Right lobe of liver (tissue), 6 donors: ENCODE results near the gene OR4K14. TPM values are rescaled to one million over a fixed set of nuclear protein-coding genes. Genes with fewer than 3 reads are reported as not detected.

Experiments
- ATAC-seq, 4 donors: fragments of 200-7000 bp; cut with Tn5 transposase; one replicate each; pipeline ENCODE4 v1.9.1; 2020; ENCODE audit warnings: mild to moderate bottlenecking in 4 of 4, moderate library complexity in 4 of 4
- DNase-seq, 3 donors: peaks; one replicate each; pipeline ENCODE4 v3.0.0-alpha.2; 2020
- H3K27ac ChIP-seq, 3 donors: fragments of 200-600 bp; one replicate each; pipeline ENCODE4 v1.8.0; 2022
- H3K27me3 ChIP-seq, 2 donors: fragments of 200-600 bp; one replicate each; pipeline ENCODE4 v1.8.0; 2022
- H3K36me3 ChIP-seq, 4 donors: fragments of 200-600 bp; sonication (generic) in 1 of 4; one replicate each; pipeline versions ENCODE4 v1.5.1 to v1.8.0; 2017 to 2022; ENCODE audit warnings: control low read depth in 1 of 4
- H3K4me1 ChIP-seq, 4 donors: fragments of 200-600 bp; sonication (generic) in 1 of 4; one replicate each; pipeline versions ENCODE4 v1.5.1 to v1.8.0; 2017 to 2022; ENCODE audit warnings: control low read depth in 1 of 4
- H3K4me3 ChIP-seq, 3 donors: fragments of 200-600 bp; one replicate each; pipeline ENCODE4 v1.8.0; 2022
- H3K9me3 ChIP-seq, 4 donors: fragments of 200-600 bp; sonication (generic) in 1 of 4; one replicate each; pipeline versions ENCODE4 v1.5.1 to v1.8.0; 2017 to 2022; ENCODE audit warnings: control low read depth in 1 of 4
- CTCF ChIP-seq, 4 donors: fragments of 200-600 bp in 3 of 4; fragments of 450-650 bp in 1 of 4; IDR thresholded peaks; one replicate each; pipeline versions ENCODE4 v1.5.1 to v1.8.0; 2016 to 2022; ENCODE audit warnings: antibody characterized with exemption in 4 of 4, mild to moderate bottlenecking in 2 of 4
- POLR2A ChIP-seq: fragments of 450-650 bp; IDR thresholded peaks from one replicate; pipeline ENCODE4 v1.6.1; 2017; ENCODE audit warnings: antibody characterized with exemption, mild to moderate bottlenecking
- WGBS: methylation state at CpG from one replicate; pipeline ENCODE4 v1.1.6; 2018; ENCODE audit warnings: low coverage, low lambda C conversion rate; ENCODE audit not compliant: insufficient coverage; ENCODE audit errors: missing lambda C conversion rate; 5-methylcytosine and 5-hydroxymethylcytosine counted together
- intact Hi-C, 2 donors: fragments of 100-400 bp; cut with DNase I; formaldehyde crosslinking; loops; one replicate each; pipeline versions ENCODE4 v1.11.2 to v1.14.1; 2022
- long read RNA-seq: library from polyadenylated mRNA; unstranded; transcript quantifications from one replicate; pipeline ENCODE4 v2.0.0, GENCODE V29; 2019
- total RNA-seq, 6 experiments: library from RNA; depleted of rRNA in 2 of 6; stranded (reverse); fragments of >200 nt in 2 of 6; fragmentation: NEBNext Ultra II Directional in 3 of 6; extraction: Animal tissue kit (Norgen Biotek cat#: 25700) in 3 of 6; gene quantifications; one replicate each; pipeline versions ENCODE4 v1.1.0 to v1.2.4, GENCODE V29; 2016 to 2023
- donor health status: DM: no; HTN: yes; CAD: no.
- donor health status: DM: no; HTN: no; CAD: no.
- donor health status: DM: no; HTN: no; CAD: no.
- donor health status: DM: no; HTN: yes; CAD: no.
- donor health status: DM: no; HTN: yes; CAD: no.

OR4K14 gene, protein sequence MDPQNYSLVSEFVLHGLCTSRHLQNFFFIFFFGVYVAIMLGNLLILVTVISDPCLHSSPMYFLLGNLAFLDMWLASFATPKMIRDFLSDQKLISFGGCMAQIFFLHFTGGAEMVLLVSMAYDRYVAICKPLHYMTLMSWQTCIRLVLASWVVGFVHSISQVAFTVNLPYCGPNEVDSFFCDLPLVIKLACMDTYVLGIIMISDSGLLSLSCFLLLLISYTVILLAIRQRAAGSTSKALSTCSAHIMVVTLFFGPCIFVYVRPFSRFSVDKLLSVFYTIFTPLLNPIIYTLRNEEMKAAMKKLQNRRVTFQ
- total RNA-seq, result not detected
- long read RNA-seq, result 0 reads

GRCh38 chr14:20019257-20019865 is at the start of gene OR4K14:
Gene OR4K14, minus strand, starts transcription at chr14:20019307. Its CDS starts 4,114 bp downstream, at chr14:20015193.
- no peaks in the 10 kb centered on the region for H3K27me3 ChIP-seq
- 43% methylated on average over 2 of the region's 2 CpGs for WGBS
- DNase-seq (no peak), ATAC-seq (no peak)
- intact Hi-C loops, result no loop called here
- H3K4me3 ChIP-seq, result no peak within 1 kb of the TSS
- no peaks in the 10 kb centered on the region for H3K4me1 ChIP-seq
- no peak within 1 kb of the TSS for H3K27ac ChIP-seq
- H3K36me3 ChIP-seq, result no peaks in the 10 kb centered on the region
- H3K9me3 ChIP-seq, result no peaks in the 10 kb centered on the region
- no peak for TF ChIP-seq CTCF (IDR thresholded peaks at IDR 0.05)
- no peak for TF ChIP-seq POLR2A

- DNase-seq, result no peak
- no peak for ATAC-seq
Observed at GRCh38 chr14:20059745-20060144, 40.6 kb upstream of the OR4K14 start, which contains the start of gene OR4L1. Gene OR4L1, plus strand, starts transcription at chr14:20060045. Its CDS starts 0 bp downstream, at chr14:20060045.

GRCh38 chr14:20048202-20048601 is 29.1 kb upstream of the OR4K14 start:
- intact Hi-C loops, result no loop called here
- ATAC-seq, result no peak
- H3K27me3 ChIP-seq, result no peaks in the 10 kb centered on the region

More at GRCh38 chr14:20059745-20060144, 40.6 kb upstream of the OR4K14 start, which contains the start of gene OR4L1:
- Histone ChIP-seq H3K4me1 (no peaks in the 10 kb centered on the region), H3K36me3 (no peaks in the 10 kb centered on the region), H3K27ac (no peak within 1 kb of the TSS), H3K4me3 (no peak within 1 kb of the TSS), H3K27me3 (no peaks in the 10 kb centered on the region), H3K9me3 (no peaks in the 10 kb centered on the region)
- TF ChIP-seq POLR2A, result no peak
- no peak for TF ChIP-seq CTCF (IDR thresholded peaks at IDR 0.05)
- WGBS, result 36% methylated on average over 2 of the region's 2 CpGs
- intact Hi-C loops, result no loop called here

DNA sequence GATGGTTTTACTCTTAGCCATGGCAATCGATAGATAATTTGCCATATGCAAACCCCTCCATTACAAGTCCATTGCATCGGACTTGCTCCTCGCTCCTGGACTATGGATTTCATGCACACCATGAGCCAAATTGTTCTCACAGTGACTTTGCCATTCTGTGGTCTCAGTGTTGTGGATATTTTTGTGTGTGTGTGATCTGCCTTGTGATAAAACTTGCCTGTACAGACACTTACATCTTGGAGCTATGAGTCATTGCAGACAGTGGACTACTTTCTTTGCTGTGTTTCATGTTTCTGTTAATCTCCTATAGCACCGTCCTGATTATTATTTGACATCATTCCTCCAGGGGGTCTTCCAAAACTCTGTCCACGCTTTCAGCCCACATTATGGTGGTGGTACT is 25.1 kb upstream of the OR4K14 start:
- ATAC-seq (no peak), DNase-seq (no peak)
- intact Hi-C loops, result no loop called here
- Histone ChIP-seq H3K27ac (no peak overlapping the region), H3K27me3 (no peaks in the 10 kb centered on the region), H3K4me3 (no peak overlapping the region), H3K9me3 (no peaks in the 10 kb centered on the region), H3K4me1 (no peaks in the 10 kb centered on the region), H3K36me3 (no peaks in the 10 kb centered on the region)
- no peak for TF ChIP-seq POLR2A
- TF ChIP-seq CTCF (IDR thresholded peaks at IDR 0.05), result no peak
- WGBS, result 59% methylated on average over 4 of the region's 5 CpGs

More at GRCh38 chr14:20048202-20048601, 29.1 kb upstream of the OR4K14 start:
- H3K9me3 ChIP-seq, result no peaks in the 10 kb centered on the region
- TF ChIP-seq CTCF (IDR thresholded peaks at IDR 0.05), result no peak
- TF ChIP-seq POLR2A, result no peak
- no peak overlapping the region for H3K4me3 ChIP-seq
- WGBS, result 44% methylated on average over 1 of the region's 1 CpG
- DNase-seq, result no peak
- H3K36me3 ChIP-seq, result no peaks in the 10 kb centered on the region
- no peak overlapping the region for H3K27ac ChIP-seq
- no peaks in the 10 kb centered on the region for H3K4me1 ChIP-seq
